ENCODE measurements around the gene NEGR1.

DNA sequence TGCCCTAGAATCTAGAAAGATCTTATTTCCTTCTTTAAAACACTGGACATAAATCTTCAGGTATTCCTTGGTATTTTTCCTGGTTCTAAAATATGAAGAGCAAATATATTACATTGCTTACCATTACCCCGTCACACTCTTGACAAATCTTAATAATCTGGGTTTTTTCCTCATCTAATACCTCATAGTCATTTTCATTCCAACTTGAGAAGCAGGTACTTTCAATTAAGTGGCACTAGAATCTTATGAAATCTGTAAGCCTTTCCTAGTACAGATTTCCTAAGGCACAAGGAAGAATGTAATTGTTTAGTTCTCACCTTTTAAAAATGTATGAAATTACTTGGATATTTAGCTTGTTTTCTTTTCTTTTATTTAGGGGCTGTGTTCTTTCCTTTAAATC is 720.0 kb downstream of the NEGR1 start:
- TF ChIP-seq, protein P1, sequence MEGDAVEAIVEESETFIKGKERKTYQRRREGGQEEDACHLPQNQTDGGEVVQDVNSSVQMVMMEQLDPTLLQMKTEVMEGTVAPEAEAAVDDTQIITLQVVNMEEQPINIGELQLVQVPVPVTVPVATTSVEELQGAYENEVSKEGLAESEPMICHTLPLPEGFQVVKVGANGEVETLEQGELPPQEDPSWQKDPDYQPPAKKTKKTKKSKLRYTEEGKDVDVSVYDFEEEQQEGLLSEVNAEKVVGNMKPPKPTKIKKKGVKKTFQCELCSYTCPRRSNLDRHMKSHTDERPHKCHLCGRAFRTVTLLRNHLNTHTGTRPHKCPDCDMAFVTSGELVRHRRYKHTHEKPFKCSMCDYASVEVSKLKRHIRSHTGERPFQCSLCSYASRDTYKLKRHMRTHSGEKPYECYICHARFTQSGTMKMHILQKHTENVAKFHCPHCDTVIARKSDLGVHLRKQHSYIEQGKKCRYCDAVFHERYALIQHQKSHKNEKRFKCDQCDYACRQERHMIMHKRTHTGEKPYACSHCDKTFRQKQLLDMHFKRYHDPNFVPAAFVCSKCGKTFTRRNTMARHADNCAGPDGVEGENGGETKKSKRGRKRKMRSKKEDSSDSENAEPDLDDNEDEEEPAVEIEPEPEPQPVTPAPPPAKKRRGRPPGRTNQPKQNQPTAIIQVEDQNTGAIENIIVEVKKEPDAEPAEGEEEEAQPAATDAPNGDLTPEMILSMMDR (IDR thresholded peaks at IDR 0.05): no peak
- TF ChIP-seq, protein P2, sequence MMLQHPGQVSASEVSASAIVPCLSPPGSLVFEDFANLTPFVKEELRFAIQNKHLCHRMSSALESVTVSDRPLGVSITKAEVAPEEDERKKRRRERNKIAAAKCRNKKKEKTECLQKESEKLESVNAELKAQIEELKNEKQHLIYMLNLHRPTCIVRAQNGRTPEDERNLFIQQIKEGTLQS (CRISPR knock-in tag; conservative IDR thresholded peaks at IDR 0.05): no peak
- no peak for TF ChIP-seq NFE2L1 (CRISPR knock-in tag; IDR thresholded peaks at IDR 0.05)
- no peak for TF ChIP-seq MXD4 (CRISPR knock-in tag; IDR thresholded peaks at IDR 0.05; ENCODE audit: borderline replicate concordance)
- TF ChIP-seq SMAD3 (CRISPR knock-in tag; IDR thresholded peaks at IDR 0.05; ENCODE audit: borderline replicate concordance): no peak
- no peak for TF ChIP-seq ZNF263 (CRISPR knock-in tag; IDR thresholded peaks at IDR 0.05; ENCODE audit: low read depth)
- TF ChIP-seq, protein P3, sequence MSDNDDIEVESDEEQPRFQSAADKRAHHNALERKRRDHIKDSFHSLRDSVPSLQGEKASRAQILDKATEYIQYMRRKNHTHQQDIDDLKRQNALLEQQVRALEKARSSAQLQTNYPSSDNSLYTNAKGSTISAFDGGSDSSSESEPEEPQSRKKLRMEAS (CRISPR knock-in tag; IDR thresholded peaks at IDR 0.05): no peak
- TF ChIP-seq, protein P4, sequence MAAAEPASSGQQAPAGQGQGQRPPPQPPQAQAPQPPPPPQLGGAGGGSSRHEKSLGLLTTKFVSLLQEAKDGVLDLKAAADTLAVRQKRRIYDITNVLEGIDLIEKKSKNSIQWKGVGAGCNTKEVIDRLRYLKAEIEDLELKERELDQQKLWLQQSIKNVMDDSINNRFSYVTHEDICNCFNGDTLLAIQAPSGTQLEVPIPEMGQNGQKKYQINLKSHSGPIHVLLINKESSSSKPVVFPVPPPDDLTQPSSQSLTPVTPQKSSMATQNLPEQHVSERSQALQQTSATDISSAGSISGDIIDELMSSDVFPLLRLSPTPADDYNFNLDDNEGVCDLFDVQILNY (CRISPR knock-in tag; IDR thresholded peaks at IDR 0.05): no peak
- no peak for TF ChIP-seq NR3C1 (CRISPR knock-in tag; conservative IDR thresholded peaks at IDR 0.05; ENCODE audit: low read depth)
- TF ChIP-seq, protein P5, sequence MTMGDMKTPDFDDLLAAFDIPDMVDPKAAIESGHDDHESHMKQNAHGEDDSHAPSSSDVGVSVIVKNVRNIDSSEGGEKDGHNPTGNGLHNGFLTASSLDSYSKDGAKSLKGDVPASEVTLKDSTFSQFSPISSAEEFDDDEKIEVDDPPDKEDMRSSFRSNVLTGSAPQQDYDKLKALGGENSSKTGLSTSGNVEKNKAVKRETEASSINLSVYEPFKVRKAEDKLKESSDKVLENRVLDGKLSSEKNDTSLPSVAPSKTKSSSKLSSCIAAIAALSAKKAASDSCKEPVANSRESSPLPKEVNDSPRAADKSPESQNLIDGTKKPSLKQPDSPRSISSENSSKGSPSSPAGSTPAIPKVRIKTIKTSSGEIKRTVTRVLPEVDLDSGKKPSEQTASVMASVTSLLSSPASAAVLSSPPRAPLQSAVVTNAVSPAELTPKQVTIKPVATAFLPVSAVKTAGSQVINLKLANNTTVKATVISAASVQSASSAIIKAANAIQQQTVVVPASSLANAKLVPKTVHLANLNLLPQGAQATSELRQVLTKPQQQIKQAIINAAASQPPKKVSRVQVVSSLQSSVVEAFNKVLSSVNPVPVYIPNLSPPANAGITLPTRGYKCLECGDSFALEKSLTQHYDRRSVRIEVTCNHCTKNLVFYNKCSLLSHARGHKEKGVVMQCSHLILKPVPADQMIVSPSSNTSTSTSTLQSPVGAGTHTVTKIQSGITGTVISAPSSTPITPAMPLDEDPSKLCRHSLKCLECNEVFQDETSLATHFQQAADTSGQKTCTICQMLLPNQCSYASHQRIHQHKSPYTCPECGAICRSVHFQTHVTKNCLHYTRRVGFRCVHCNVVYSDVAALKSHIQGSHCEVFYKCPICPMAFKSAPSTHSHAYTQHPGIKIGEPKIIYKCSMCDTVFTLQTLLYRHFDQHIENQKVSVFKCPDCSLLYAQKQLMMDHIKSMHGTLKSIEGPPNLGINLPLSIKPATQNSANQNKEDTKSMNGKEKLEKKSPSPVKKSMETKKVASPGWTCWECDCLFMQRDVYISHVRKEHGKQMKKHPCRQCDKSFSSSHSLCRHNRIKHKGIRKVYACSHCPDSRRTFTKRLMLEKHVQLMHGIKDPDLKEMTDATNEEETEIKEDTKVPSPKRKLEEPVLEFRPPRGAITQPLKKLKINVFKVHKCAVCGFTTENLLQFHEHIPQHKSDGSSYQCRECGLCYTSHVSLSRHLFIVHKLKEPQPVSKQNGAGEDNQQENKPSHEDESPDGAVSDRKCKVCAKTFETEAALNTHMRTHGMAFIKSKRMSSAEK (CRISPR knock-in tag; IDR thresholded peaks at IDR 0.05; ENCODE audit: borderline replicate concordance): no peak
- TF ChIP-seq IRF2 (CRISPR knock-in tag; IDR thresholded peaks at IDR 0.05; ENCODE audit: borderline replicate concordance, low read depth): no peak
